Measurements from ENCODE around the gene MTMR1. TPM values are rescaled to one million over a fixed set of nuclear protein-coding genes. Genes with fewer than 3 reads are reported as not detected.

Gene MTMR1
- total and polyA plus RNA-seq, 9 of the 15 experiments (the other 6 are each of a cell fraction or from before 2014, with no cell fraction given): 0.96 to 35.4 (median 22.4) TPM

- H3K9ac ChIP-seq (ENCODE audit: insufficient read depth in 1 of 2, low read depth in 2 of 2, low read length in 2 of 2): no peak overlapping the region
- ATAC-seq: no peak
- no peak for TF ChIP-seq KLF13 (tag; IDR thresholded peaks at IDR 0.05; ENCODE audit: borderline replicate concordance, low read depth)
- no peak for TF ChIP-seq PHF8 (IDR thresholded peaks at IDR 0.05; ENCODE audit: borderline replicate concordance, low read length)
- no peak for TF ChIP-seq ZNF764 (CRISPR knock-in tag; IDR thresholded peaks at IDR 0.05; ENCODE audit: low read depth)
- no peak for TF ChIP-seq MYC (IDR thresholded peaks at IDR 0.05; ENCODE audit: low read depth, low read length)
- no peak for TF ChIP-seq MYC (CRISPR knock-in tag; IDR thresholded peaks at IDR 0.05; ENCODE audit: borderline replicate concordance, low read depth)
- no peak for TF ChIP-seq RNF219 (CRISPR knock-in tag; IDR thresholded peaks at IDR 0.05)
- no peak for TF ChIP-seq CHAMP1 (IDR thresholded peaks at IDR 0.05)
- TF ChIP-seq PYGO2 (tag; IDR thresholded peaks at IDR 0.05): no peak
- TF ChIP-seq ZNF232 (CRISPR knock-in tag; IDR thresholded peaks at IDR 0.05): no peak
- no peak for TF ChIP-seq U2AF2 (optimal IDR thresholded peaks at IDR 0.05; ENCODE audit: low read depth, low read length)
- no peak for TF ChIP-seq GATAD2B (IDR thresholded peaks at IDR 0.05; ENCODE audit: borderline replicate concordance)
- no peak for TF ChIP-seq ZBTB11 (CRISPR knock-in tag; IDR thresholded peaks at IDR 0.05)
- no peak for TF ChIP-seq ZNF239 (CRISPR knock-in tag; IDR thresholded peaks at IDR 0.05)
- TF ChIP-seq YY1 (IDR thresholded peaks at IDR 0.05; ENCODE audit: borderline replicate concordance in 1 of 3, control insufficient read depth in 1 of 3, extremely low read depth in 1 of 3, insufficient read depth in 3 of 3, insufficient read length in 1 of 3, insufficient replicate concordance in 2 of 3, low read depth in 1 of 3, low read length in 2 of 3): no peak
Observed at GRCh38 chrX:150806827-150807226, 113.6 kb downstream of the MTMR1 start.

More at GRCh38 chrX:150806827-150807226, 113.6 kb downstream of the MTMR1 start:
- H4K20me1 ChIP-seq (replicated peaks; ENCODE audit: control insufficient read depth, insufficient read depth, low read length): no peaks in the 10 kb centered on the region
- no peak overlapping the region for H3K4me2 ChIP-seq (ENCODE audit: insufficient read depth, low read length)
- no peaks in the 10 kb centered on the region for H3K79me2 ChIP-seq (ENCODE audit: control insufficient read depth, insufficient read depth, low read length)
- H3K27me3 ChIP-seq (ENCODE audit: control insufficient read depth in 2 of 2, insufficient read depth in 2 of 2, low read length in 2 of 2): no peaks in the 10 kb centered on the region
- DNase-seq (ENCODE audit: extremely low read depth in 1 of 4, low spot score in 3 of 4) (no peak), FAIRE-seq (no peak)
- in situ Hi-C loops (cut with MboI) (no loop called here), intact Hi-C loops (cut with micrococcal nuclease) (no loop called here)
- WGBS (ENCODE audit: insufficient coverage, low coverage, missing lambda C conversion rate): 20% methylated on average over 1 of the region's 1 CpG
- no peaks in the 10 kb centered on the region for H3K9me3 ChIP-seq (replicated peaks; ENCODE audit: control insufficient read depth, insufficient read depth, low read depth, low read length)
- POLR2A ChIA-PET: no interaction called here
- no TSS peak for BruUV-seq (replicated peaks)
- no peaks in the 10 kb centered on the region for H3K9me1 ChIP-seq (ENCODE audit: control insufficient read depth, insufficient read depth, low read length)
- no peak overlapping the region for H3K4me3 ChIP-seq
- H2AFZ ChIP-seq (ENCODE audit: low read depth, low read length): no peak overlapping the region
- H3K27ac ChIP-seq (ENCODE audit: extremely low read depth, low read depth, low read length): no peak overlapping the region
- CTCF ChIA-PET (ENCODE audit: low intra/inter-chr PET ratio): no interaction called here
- H3K4me1 ChIP-seq (replicated peaks in 1 of 2; ENCODE audit: control insufficient read depth in 2 of 2, insufficient read depth in 2 of 2, low read length in 2 of 2): no peaks in the 10 kb centered on the region
- no peaks in the 10 kb centered on the region for H3K36me3 ChIP-seq (ENCODE audit: control insufficient read depth, insufficient read depth, low read length)
